ENCODE measurements around the gene SLC30A2.

Gene SLC30A2

DNA sequence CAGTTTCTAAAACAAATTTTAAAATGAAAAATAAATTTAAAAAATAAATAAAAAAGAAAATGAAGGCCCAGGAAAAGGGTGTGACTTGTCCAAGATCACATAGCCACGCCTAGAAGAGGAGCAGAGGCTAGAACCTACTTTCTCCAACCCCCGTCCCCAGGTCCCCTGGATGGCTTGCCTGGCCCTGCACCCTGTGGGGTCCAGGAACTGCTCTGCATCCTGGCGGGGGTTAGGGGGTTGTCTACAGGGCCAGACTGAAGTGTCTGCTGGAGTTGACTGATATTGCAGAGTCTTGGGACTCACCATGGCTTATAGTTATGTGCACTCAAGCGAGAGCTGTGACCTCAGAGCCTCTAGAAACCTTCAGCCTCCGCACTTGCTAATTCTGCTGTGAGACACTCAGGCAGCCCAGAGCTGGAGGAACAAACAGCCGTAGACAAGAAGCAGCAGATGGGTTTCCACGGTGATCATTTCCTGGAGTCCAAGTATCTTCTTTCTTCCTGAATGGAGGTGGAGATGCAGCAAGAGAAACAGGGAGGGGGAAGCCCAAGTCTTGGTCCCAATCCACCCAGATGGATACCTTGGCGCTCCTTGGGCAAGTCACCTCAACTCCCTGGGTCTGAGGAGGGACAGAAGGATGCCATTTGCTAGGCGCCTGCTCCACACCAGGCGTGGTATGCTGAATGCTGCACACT is 29.5 kb downstream of the SLC30A2 start:
- Histone ChIP-seq H3K9me3 (ENCODE audit: control insufficient read depth, low read length) (no peaks in the 10 kb centered on the region), H3K36me3 (ENCODE audit: control insufficient read depth, insufficient read depth, low read length) (no peaks in the 10 kb centered on the region), H3K4me3 (ENCODE audit: insufficient read depth, low read depth, low read length, poor library complexity, severe bottlenecking) (no peak overlapping the region), H3K27ac (ENCODE audit: insufficient read depth, low read length, poor library complexity, severe bottlenecking) (no peak overlapping the region), H3K27me3 (replicated peaks; ENCODE audit: control insufficient read depth, insufficient read depth, low read length, poor library complexity, severe bottlenecking) (no peaks in the 10 kb centered on the region), H3K4me1 (ENCODE audit: control insufficient read depth, insufficient read depth, low read length, poor library complexity, severe bottlenecking) (no peaks in the 10 kb centered on the region)
- DNase-seq = no peak

DNA sequence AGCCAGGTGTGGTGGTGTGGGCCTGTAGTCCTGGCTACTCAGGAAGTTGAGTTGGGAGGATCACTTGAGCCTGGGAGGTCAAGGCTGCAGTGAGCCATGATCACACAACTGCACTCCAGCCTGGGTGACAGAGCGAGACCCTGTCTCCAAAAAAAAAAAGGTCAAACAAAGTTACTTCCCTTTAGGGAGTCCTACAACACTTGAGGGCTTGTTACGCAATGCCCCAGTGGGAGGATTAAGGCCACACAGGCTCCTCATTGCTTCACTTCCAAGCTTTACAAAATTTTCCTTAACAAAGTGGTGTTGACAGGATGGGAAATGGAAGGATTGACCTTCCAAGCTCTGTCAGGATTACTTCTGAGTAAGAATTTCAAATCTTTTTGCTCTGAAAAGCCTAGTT is 30.6 kb downstream of the SLC30A2 start:
- no peak overlapping the region for H3K27ac ChIP-seq (ENCODE audit: insufficient read depth, low read length, poor library complexity, severe bottlenecking)
- no peaks in the 10 kb centered on the region for H3K36me3 ChIP-seq (ENCODE audit: control insufficient read depth, insufficient read depth, low read length)
- no peaks in the 10 kb centered on the region for H3K4me1 ChIP-seq (ENCODE audit: control insufficient read depth, insufficient read depth, low read length, poor library complexity, severe bottlenecking)
- no peaks in the 10 kb centered on the region for H3K9me3 ChIP-seq (ENCODE audit: control insufficient read depth, low read length)
- H3K27me3 ChIP-seq (replicated peaks; ENCODE audit: control insufficient read depth, insufficient read depth, low read length, poor library complexity, severe bottlenecking) = no peaks in the 10 kb centered on the region
- no peak overlapping the region for H3K4me3 ChIP-seq (ENCODE audit: insufficient read depth, low read depth, low read length, poor library complexity, severe bottlenecking)
- DNase-seq = no peak

DNA sequence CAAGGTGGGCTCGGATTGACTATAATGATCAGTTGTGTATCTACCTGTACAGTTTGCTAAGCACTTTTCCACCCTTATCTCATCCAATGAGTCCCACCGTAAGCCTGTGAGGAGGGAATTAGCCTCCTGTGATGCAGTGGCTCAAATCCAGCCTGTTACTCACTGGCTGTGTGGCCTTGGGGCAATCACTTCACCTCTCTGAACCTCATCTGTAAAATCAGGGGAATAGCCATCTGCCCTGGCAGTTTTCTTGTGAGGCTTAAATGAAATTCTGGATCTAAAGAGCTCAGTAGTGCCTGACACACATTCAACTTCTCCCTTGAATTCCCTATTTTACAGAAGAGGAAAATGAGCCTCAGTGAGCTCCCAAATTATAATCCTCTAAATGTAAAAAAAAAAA is 31.7 kb downstream of the SLC30A2 start:
- no peak overlapping the region for H3K27ac ChIP-seq (ENCODE audit: insufficient read depth, low read length, poor library complexity, severe bottlenecking)
- H3K27me3 ChIP-seq (replicated peaks; ENCODE audit: control insufficient read depth, insufficient read depth, low read length, poor library complexity, severe bottlenecking) = no peaks in the 10 kb centered on the region
- H3K36me3 ChIP-seq (ENCODE audit: control insufficient read depth, insufficient read depth, low read length) = no peaks in the 10 kb centered on the region
- no peaks in the 10 kb centered on the region for H3K4me1 ChIP-seq (ENCODE audit: control insufficient read depth, insufficient read depth, low read length, poor library complexity, severe bottlenecking)
- no peak overlapping the region for H3K4me3 ChIP-seq (ENCODE audit: insufficient read depth, low read depth, low read length, poor library complexity, severe bottlenecking)
- H3K9me3 ChIP-seq (ENCODE audit: control insufficient read depth, low read length) = no peaks in the 10 kb centered on the region
- DNase-seq = no peak

DNA sequence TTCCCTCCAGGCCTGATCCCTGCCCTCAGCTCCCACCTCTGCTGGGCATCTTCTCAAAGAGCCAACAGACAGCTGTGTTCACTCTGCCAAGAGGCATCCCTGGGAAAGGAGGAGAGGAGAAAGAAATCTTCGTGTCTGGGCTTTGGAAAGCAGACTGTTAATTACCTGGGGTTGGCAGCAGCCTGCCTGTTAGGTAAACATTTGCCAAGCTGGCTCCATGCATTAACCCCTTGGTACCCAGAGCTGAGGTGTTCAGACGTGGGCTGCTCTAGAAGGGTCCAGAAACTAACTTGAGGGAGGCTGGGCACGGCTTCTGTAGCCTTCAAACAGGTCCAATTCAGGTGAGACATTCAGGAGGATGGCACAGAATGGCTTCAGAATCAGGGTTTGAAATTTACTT is 33.1 kb downstream of the SLC30A2 start:
- no peaks in the 10 kb centered on the region for H3K4me1 ChIP-seq (ENCODE audit: control insufficient read depth, insufficient read depth, low read length, poor library complexity, severe bottlenecking)
- H3K27ac ChIP-seq (ENCODE audit: insufficient read depth, low read length, poor library complexity, severe bottlenecking) = no peak overlapping the region
- H3K9me3 ChIP-seq (ENCODE audit: control insufficient read depth, low read length) = no peaks in the 10 kb centered on the region
- no peaks in the 10 kb centered on the region for H3K27me3 ChIP-seq (replicated peaks; ENCODE audit: control insufficient read depth, insufficient read depth, low read length, poor library complexity, severe bottlenecking)
- no peaks in the 10 kb centered on the region for H3K36me3 ChIP-seq (ENCODE audit: control insufficient read depth, insufficient read depth, low read length)
- no peak overlapping the region for H3K4me3 ChIP-seq (ENCODE audit: insufficient read depth, low read depth, low read length, poor library complexity, severe bottlenecking)
- no peak for DNase-seq

DNA sequence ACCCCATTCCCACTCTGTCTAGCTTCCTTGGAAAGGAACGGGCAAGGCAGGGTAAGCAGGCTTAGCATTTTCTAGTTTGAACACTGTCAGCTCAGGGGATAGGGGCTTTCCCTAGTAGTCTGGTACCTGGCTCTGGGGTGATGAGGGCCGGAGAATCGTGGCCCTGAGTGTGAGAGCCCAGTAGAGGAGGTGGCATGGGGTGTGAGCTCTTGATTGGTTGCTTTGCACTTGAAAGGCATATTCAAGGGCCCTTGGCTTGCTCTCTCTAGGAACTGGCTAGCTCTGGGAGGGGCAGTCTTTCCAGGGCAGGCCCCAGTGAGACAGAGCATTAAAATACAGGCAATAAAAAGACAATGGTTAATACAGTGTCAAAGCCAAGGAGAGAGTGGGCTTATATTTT is 35.1 kb downstream of the SLC30A2 start:
- no peaks in the 10 kb centered on the region for H3K4me1 ChIP-seq (ENCODE audit: control insufficient read depth, insufficient read depth, low read length, poor library complexity, severe bottlenecking)
- no peak for DNase-seq
- no peaks in the 10 kb centered on the region for H3K9me3 ChIP-seq (ENCODE audit: control insufficient read depth, low read length)
- H3K27ac ChIP-seq (ENCODE audit: insufficient read depth, low read length, poor library complexity, severe bottlenecking) = no peak overlapping the region
- no peak overlapping the region for H3K4me3 ChIP-seq (ENCODE audit: insufficient read depth, low read depth, low read length, poor library complexity, severe bottlenecking)
- H3K36me3 ChIP-seq (ENCODE audit: control insufficient read depth, insufficient read depth, low read length) = no peaks in the 10 kb centered on the region
- H3K27me3 ChIP-seq (replicated peaks; ENCODE audit: control insufficient read depth, insufficient read depth, low read length, poor library complexity, severe bottlenecking) = no peaks in the 10 kb centered on the region

DNA sequence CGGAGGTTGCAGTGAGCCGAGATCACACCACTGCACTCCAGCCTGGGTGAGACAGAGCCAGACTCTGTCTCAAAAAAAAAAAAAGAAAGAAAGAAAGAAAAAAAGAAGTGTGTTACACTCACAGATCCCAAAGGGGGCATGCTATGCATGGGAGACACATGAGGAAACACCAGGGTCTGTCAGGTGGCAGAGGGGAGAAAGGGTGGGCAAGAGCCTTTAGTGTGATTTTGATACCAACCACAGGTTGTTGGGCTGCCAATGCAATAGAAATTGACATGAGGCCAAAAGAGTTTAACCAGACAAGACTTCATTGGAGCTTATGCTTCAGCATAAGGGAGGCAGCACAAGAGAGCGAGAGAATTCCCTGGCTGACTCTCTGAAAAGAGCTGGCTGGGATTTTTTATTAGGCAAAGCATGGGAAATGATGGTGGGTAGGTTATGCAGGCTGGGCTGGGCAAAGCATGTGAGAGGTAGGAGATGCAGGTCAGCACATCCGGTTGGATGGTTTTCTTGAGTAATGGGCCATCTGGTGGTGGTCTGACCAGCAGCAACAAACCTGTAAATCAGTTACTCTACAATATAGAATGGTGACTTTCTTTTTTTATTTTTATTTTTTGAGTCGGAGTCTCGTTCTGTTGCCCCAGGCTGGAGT is 36.0 kb downstream of the SLC30A2 start:
- H3K27ac ChIP-seq (ENCODE audit: insufficient read depth, low read length, poor library complexity, severe bottlenecking) = no peak overlapping the region
- no peaks in the 10 kb centered on the region for H3K27me3 ChIP-seq (replicated peaks; ENCODE audit: control insufficient read depth, insufficient read depth, low read length, poor library complexity, severe bottlenecking)
- DNase-seq = no peak

DNA sequence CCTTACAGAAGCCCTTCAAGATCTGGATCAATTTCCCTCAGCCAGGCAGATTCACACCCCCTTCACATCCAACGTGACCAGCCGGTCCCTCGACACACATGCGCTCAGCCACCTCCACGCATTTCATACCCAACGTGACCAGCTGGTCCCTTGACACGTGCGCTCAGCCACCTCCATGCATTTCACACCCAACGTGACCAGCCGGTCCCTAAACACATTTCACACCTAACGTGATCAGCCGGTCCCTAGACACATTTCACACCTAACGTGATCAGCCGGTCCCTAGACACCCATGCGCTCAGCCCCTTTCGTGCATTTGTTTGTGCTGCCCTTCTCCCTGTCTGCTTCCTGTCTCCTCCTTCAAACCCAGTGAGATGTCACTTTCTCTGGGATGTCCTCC is 39.2 kb downstream of the SLC30A2 start:
- Histone ChIP-seq H3K36me3 (ENCODE audit: control insufficient read depth, insufficient read depth, low read length) (no peaks in the 10 kb centered on the region), H3K9me3 (ENCODE audit: control insufficient read depth, low read length) (no peaks in the 10 kb centered on the region), H3K27me3 (replicated peaks; ENCODE audit: control insufficient read depth, insufficient read depth, low read length, poor library complexity, severe bottlenecking) (no peaks in the 10 kb centered on the region), H3K4me3 (ENCODE audit: insufficient read depth, low read depth, low read length, poor library complexity, severe bottlenecking) (no peak overlapping the region), H3K27ac (ENCODE audit: insufficient read depth, low read length, poor library complexity, severe bottlenecking) (no peak overlapping the region), H3K4me1 (ENCODE audit: control insufficient read depth, insufficient read depth, low read length, poor library complexity, severe bottlenecking) (no peaks in the 10 kb centered on the region)
- DNase-seq = no peak

More for the DNA sequence above, 36.0 kb downstream of the SLC30A2 start:
- Histone ChIP-seq H3K36me3 (ENCODE audit: control insufficient read depth, insufficient read depth, low read length) (no peaks in the 10 kb centered on the region), H3K4me1 (ENCODE audit: control insufficient read depth, insufficient read depth, low read length, poor library complexity, severe bottlenecking) (no peaks in the 10 kb centered on the region), H3K9me3 (ENCODE audit: control insufficient read depth, low read length) (no peaks in the 10 kb centered on the region), H3K4me3 (ENCODE audit: insufficient read depth, low read depth, low read length, poor library complexity, severe bottlenecking) (no peak overlapping the region)

DNA sequence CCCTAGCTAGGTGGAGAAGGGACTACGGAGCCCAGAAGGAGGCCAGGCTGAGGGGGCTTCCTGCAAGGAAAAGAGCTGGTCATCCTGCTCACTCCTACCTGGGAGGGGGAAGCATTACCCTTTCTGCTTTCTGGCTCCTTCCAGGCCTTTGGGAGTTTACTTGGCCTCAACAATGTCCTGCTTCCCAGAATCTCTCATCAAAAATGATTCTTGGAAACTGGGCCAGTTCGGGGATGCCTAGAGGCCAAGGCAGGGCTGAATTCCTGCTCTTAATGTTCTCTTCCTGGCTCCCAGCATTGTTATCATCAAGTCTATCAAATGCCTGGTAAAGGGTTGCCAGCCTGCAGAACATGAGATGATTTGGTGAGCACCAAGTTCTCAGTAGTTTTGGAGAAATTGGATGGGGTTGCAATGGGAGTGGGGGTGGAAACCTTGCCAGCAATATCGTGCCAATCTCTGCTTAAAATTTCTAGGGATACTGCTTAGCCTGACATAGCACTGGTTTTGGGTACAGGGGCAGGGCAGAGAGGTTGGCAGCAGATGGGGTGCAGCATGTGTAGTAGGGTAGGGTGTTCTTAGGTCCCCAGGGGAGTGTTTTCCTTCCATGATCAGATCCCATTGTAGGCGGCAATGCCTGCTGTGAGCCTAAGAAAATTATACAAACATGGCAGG is 40.3 kb downstream of the SLC30A2 start:
- no peak for DNase-seq
- H3K9me3 ChIP-seq (ENCODE audit: control insufficient read depth, low read length) = no peaks in the 10 kb centered on the region
- H3K4me1 ChIP-seq (ENCODE audit: control insufficient read depth, insufficient read depth, low read length, poor library complexity, severe bottlenecking) = no peaks in the 10 kb centered on the region
- no peak overlapping the region for H3K4me3 ChIP-seq (ENCODE audit: insufficient read depth, low read depth, low read length, poor library complexity, severe bottlenecking)
- no peaks in the 10 kb centered on the region for H3K27me3 ChIP-seq (replicated peaks; ENCODE audit: control insufficient read depth, insufficient read depth, low read length, poor library complexity, severe bottlenecking)
- no peak overlapping the region for H3K27ac ChIP-seq (ENCODE audit: insufficient read depth, low read length, poor library complexity, severe bottlenecking)
- H3K36me3 ChIP-seq (ENCODE audit: control insufficient read depth, insufficient read depth, low read length) = no peaks in the 10 kb centered on the region

DNA sequence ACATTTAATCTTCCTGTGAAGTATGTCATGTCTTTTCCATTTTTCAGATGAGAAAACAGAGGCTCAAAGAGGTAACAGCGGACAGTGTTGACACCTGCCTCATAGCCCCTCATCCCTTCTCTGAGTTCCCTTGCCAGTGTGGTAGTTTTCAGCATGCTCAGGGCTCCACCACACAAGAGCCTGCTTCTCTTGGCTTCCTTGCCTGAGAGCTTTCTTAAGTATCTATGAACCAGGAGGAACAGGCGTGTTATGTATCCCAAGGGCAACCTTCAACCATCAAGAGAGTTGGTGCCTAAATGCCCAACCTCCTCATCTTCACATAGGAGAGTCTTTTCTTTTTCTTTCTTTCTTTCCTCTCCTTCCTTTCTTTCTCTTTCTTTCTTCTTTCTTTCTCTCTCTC is 42.2 kb downstream of the SLC30A2 start:
- Histone ChIP-seq H3K27me3 (replicated peaks; ENCODE audit: control insufficient read depth, insufficient read depth, low read length, poor library complexity, severe bottlenecking) (no peaks in the 10 kb centered on the region), H3K36me3 (ENCODE audit: control insufficient read depth, insufficient read depth, low read length) (no peaks in the 10 kb centered on the region), H3K9me3 (ENCODE audit: control insufficient read depth, low read length) (no peaks in the 10 kb centered on the region), H3K4me1 (ENCODE audit: control insufficient read depth, insufficient read depth, low read length, poor library complexity, severe bottlenecking) (no peaks in the 10 kb centered on the region), H3K4me3 (ENCODE audit: insufficient read depth, low read depth, low read length, poor library complexity, severe bottlenecking) (no peak overlapping the region), H3K27ac (ENCODE audit: insufficient read depth, low read length, poor library complexity, severe bottlenecking) (no peak overlapping the region)
- DNase-seq = no peak

DNA sequence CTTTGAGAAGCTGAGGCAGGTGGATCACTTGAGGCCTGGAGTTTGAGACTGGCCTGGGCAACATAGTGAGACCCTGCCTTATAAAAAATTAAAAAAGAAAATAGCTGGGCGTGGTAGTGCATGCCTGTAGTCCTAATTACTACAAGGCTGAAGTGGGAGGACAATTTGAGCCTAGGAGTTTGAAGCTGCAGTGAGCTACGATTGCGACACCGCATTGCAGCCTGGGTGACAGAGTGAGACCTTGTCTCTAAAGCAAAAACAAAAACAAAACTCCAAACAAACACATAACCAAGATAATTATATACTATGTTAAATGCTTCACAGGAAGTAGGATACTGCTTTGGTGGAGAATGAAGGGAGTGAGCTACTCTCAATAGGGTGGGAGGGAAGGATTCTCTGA is 42.7 kb downstream of the SLC30A2 start:
- no peak for DNase-seq
- no peak overlapping the region for H3K27ac ChIP-seq (ENCODE audit: insufficient read depth, low read length, poor library complexity, severe bottlenecking)
- H3K9me3 ChIP-seq (ENCODE audit: control insufficient read depth, low read length) = no peaks in the 10 kb centered on the region
- H3K36me3 ChIP-seq (ENCODE audit: control insufficient read depth, insufficient read depth, low read length) = no peaks in the 10 kb centered on the region
- H3K27me3 ChIP-seq (replicated peaks; ENCODE audit: control insufficient read depth, insufficient read depth, low read length, poor library complexity, severe bottlenecking) = no peaks in the 10 kb centered on the region
- peaks cover 3% of the 10 kb centered on the region for H3K4me1 ChIP-seq (ENCODE audit: control insufficient read depth, insufficient read depth, low read length, poor library complexity, severe bottlenecking)
- no peak overlapping the region for H3K4me3 ChIP-seq (ENCODE audit: insufficient read depth, low read depth, low read length, poor library complexity, severe bottlenecking)

All from effector memory CD4-positive, alpha-beta T cell (primary cell).